Limb (tissue), 2 donors: ENCODE data around the gene MLYCD.

ENCODE experiments used
- DNase-seq, 2 donors: peaks; one replicate each; pipeline ENCODE4 v3.0.0-alpha.2; 2016; ENCODE audit errors: extremely low spot score in 2 of 2

Gene MLYCD

DNA sequence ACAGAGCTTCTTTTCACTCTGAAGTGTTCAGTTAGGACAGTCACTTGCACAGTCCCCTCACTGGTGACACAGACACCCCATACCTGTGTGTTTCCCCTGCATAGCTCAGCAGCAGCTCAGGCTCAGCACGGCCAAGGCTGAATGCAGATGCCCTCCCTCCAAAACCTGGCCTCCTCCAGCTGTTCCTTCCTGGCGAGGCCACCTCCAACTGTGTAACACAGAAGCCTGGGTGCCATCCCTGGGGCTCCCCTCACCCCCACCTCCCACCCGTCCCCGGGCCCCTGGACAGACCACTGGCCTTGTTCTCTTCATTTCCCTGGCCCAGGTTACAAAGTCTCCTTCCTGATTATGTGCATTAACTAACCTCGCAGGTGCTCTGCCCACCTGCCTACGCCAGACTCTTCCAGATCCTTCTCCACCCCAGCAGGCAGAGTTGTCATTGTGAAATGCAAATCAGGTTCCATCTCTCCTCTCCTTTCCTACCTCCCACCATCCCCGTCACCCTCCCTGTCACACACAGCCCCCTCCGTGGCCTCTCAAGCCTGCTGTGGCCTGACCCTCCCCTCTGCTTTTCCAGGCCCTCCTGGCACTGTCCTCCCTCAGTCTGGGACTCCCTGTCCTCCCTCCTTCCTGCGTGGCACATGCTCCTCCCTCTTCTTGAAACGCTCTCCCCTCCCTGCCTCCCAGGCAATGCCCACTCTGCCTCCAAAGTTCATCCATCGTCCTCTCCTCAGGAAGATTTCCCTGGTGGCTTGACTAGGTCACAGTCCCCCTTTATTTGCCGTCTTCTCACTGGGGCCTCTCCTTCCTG, 26.4 kb downstream of the MLYCD start:
- DNase-seq: no peak

DNA sequence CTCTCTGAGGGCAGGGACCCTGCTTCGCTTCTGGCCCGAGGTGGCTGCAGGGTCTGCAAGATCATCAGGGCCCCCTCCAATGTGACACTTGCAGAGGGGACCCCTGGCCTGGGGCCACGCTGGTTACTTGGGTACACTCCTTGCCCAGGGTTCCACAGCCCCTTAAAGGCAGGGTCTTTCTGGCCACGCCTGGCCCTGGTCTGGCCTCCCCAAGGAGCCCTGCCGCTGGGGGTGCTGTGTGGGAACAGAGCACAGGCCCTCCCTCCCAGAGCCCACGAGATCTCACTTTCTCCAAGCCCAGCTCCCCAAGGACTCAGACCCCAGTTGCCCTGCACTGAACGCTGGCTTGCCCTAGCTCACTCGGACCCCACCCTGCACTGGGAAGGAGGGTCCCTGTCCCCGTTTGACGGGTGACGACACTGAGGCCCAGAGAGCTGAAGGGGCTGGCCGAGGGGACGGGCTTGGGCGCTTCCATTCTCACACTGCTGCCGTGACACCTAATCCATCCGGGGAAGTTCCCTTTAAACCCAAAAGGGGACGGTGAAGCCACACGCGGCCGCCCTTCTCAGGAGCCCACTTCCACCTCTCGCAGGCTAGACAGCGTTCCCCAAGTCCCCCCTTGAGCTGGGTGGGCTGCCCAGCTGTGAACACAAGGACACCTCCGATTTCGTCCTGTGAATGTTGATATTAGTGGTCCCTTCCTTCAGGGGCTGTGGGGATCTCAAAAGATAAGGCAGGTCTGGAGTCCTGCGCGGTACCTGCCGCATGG, 27.2 kb downstream of the MLYCD start:
- no peak for DNase-seq

DNA sequence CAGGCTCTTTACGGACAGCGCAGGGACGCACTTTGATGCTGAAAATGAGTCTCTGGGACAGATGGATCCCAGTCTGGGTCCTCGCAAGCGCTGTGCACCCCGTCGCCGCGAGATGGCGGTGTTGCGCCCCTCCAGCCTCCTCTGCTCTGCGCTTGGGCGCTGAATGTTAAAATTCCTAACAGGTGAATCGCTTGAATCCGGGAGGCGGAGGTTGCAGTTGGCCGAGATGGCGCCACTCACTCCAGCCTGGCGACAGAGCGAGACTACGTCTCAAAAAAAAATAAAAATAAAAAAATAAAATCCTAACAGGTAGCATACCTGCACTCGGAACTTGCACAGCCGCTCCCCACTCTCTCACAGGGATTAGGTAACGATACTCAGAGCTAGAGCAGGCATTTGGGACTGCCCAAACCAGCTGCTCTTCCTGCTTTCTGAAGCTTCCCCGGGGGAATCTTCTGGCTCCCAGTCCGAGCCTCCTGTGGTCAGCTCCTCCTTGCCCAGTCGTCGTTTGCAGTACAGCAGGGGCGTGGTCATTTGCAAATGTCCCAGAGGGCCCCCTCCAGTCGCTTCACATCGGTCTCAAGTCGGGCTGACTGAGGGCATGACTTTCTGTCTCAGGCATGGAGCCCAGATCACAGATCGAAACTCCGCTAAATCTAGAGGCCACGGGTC, 27.9 kb downstream of the MLYCD start:
- DNase-seq: peak; percentile 54 to 87

DNA sequence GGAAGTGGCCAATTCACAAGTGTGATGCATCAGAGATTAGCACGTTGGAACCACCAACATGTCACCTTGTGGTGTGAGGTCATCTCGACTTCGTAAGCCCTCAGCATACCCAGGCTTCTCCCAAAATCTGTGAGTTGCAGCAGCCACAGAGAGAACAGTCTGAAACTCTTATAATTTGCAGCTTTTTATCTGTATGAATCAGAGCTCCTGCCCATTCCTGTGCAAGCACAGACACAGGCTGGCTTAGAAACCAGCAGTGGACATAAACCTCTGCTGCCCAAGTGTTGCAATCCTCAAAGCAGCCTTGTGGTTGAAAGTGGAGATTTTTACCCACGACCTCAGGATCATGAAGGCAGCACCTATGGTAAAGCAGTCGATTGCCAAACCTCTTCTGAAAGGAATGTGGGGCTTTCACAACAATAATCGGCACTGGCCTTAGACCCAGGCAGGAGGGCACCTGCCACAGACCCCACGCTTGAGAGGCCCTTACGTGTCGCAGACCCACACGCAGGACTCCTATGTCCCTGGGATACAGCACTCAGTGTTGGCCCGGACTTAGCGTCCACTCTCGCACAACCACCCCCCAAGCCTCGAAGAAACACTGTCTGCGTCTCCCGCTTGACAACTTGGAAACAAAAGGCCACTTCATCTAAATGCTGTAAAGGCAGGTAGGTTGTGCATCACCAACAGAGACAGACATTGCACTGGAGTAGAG, 29.6 kb downstream of the MLYCD start:
- DNase-seq: no peak

DNA sequence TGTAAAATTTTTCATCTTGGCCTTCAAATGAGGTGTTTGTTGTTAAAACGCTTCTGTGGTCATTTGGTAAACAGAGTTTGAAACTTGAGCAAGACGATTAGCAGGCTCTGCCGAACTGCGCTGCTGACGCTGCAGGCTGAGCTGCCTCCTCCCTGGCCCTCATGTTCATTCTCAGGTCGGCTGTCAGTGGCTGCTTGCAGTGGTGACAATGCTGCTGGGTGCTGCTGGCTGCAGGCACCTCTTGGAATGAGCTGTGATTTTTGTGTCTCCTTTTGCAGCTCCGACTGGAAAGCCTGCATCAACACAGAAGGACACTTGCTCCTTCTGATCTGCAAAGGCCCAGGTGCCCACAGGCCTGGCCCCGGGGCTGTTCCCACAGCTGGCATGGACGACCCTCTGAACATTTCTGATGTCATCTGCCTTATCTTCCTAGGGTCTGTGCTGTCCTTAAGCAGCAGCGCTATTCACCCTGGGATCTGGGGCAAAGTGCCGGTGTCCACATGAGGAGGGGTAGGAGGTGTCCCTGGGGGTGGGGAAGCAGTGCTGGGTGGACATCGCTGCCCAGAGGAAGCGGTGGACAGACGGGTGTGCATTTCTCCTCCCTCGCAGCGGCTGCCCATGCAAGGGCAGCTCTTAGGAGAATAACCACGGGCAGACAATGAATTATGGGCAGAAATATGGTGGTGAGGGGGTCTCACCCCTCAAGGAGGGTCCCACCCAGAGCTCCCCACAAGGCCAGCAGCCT, 31.1 kb downstream of the MLYCD start:
- DNase-seq: no peak

DNA sequence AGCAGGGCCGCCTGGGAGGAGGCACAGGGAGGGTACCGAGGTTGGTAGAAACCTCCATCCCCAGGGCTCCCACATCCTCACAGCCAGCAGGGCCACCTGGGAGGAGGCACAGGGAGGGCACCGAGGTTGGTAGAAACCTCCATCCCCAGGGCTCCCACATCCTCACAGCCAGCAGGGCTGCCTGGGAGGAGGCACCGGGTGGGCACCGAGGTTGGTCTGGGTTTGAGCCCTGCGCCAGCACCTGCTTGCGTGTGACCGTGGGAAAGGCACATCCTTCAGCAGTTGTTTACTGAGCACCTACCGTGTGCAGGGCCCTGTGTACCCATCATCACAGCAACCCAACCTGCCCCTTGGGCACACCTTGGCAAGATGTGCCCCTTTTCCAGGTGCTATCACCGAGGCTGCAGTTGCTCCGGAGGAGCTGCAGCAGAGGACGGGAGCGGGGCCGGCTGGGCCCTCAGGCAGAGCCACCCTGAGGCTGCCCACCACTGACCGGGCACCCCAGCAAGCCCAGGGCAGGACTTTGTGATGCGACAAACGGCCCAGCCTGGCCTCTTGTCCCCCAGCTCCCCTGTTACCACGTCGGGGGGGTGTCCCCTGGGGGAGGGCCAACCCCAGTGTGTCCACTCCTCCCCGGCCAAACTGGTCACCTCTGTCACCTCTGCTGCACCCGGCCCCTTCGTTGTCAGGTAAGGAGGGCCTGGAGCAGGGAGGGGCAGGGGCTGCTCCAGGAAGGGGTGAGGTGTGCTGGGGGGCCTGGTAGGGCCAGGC, 32.0 kb downstream of the MLYCD start:
- no peak for DNase-seq

DNA sequence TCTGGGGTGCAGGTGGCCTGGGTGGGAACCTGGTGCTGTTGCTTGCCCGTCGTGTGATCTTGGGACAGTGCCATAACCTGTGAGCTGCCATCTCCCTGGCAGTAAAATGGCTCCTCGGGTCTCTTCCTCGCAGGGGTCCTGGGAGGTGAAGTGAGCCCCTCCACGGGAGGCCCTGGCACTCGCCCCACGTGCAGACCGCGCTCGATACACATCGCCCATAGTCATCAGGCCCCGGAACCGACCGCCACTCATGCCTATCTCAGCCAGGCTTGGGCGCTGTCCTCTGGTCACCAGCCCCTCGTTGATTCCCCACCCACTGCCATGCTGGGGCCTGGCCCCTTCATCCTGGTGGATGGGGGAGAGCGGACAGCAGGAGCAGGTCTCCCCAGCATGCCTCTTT, 32.6 kb downstream of the MLYCD start:
- no peak for DNase-seq

DNA sequence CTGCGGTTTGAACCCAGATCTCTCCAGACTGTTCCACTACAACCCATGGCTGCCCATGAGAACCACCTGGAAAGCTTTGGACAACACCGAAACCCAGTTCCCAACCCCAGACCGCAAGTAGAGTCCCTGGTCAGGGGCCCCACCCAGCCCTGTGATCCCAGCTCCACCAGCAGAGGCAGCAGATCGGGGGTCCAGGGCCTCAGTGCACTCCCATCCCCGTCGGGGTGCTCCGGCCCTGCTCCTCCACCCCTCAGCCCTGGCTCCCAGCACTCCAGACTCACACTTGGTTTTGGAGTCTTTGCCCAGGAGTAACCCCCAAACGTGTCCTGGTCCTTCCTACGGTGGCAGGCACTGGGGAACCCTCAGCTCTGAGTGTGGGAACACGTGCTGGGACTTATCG, 33.4 kb downstream of the MLYCD start:
- no peak for DNase-seq

DNA sequence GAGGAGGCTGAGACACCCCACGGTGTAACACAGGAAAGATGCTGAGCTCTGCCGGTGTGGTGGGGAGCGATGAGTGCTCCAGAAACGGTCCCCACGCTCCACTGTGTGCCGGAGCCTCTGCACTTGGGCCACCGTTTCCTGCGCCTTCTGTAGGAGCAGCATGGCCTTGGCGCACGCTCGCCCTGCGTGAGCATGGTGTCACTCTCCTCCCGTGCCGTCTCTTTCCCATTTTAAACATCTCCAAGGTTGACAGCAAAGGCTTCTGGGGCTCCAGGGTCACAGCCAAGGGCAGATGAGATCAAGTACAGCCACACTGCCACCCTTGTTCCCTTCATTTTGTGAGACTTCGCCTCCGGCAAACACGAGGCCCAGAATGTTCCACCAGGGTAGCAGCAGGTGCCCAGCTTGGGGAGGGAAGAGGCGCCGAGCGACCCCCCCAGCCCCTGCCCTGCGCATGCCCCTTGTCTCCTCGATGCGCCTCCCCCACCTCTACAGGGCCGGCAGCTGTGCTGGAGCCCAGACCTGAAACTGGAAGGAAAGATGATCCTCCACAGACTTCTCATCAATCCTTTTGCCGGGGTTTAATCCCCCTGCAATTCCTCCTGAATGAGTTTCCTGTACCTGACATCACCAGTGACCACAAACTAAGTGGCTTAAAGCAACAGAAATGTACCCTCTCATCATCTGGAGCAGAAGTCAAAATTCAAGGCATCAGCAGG, 34.2 kb downstream of the MLYCD start:
- no peak for DNase-seq

DNA sequence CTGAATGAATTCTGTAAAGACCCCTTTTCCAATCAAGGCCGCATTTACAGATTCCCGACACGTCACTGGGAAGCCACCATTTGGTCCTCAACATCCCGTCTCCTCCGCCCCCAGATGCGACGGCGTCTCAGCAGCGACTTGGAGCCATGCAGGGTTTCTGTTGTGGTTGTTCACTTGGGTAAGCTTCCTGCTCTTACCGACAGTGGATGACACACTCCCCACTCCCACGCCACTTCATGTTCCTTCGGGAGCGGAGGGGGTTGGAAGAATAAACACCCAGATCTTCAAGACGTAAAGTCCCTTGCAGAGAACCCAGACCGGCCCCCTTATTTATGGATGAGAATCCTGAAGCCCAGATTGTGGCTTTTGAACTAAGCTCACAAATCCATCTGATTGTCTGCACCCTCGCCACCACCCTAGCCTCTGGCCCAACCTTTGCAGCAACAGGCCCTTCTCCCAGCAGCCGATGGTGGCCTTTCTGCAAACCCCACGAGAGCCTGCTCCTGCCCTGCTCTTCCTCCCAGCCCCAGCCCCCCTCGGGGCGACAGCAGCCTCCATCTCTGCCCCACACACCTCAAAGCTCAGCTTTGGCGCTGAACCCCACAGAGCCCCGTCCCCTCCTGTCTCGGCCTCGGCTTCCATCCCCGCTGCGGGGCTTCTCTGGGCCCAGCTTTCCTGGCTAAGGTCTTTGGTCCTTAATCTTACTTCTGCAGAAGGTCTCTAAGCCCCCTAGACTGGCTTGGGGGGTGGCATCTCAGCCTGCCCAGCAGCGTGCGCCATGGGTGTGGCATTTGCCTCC, 35.2 kb downstream of the MLYCD start:
- no peak for DNase-seq

DNA sequence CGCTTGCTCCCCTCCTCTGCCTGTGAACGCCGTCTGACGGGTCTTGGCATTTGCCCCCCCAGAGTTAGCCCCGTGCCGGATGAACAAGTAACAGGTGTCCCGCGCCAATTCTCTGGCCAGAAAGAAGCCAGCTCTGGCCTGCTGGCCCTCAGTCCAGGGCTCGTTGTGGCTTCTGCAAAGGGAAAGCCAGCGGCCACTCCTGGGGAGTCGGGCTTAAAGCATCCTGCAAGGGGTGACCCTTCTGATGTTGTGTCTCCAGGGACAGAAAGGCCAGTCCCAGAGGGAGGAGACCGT, 35.7 kb downstream of the MLYCD start:
- no peak for DNase-seq

DNA sequence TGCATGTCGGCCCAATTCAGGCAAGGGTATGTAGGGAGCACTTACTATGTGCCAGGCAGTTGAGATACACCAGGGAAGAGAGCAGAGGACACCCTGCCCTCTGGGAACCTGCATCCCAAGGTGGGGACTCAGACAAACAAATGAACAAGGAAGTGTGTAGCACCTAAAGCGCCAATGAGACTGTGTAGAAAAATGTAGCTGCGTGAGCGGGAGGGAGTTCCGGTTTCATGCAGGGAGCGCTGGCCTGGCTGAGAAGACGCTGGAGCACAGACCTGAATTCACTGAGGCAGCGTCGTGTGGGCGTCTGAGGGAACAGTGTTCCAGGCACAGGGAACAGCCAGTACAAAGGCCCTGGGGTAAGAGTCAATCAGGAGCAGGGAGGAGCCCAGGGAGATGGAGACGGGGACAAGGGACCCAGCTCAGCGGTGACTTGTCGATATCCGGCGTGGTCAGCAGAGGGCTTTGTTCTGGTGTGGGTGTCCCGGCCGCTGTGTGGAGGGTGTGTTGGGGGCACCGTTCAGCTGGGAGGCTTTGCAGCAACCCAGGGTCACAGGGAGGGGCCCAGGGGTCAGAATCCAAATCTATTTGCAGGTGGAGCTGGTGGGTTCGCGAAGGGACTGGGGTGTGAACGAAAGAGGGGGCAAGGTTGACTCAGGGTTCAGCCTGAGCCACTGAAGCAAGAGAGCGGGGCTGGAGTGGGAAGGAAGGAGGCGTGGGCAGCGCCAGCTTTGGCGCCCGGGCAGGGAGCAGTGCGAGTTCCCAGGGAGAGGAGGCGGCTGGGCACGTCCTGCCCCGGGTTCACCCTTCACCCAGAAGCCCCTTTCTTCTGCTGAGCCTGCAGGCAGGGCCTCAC, 36.3 kb downstream of the MLYCD start:
- no peak for DNase-seq

DNA sequence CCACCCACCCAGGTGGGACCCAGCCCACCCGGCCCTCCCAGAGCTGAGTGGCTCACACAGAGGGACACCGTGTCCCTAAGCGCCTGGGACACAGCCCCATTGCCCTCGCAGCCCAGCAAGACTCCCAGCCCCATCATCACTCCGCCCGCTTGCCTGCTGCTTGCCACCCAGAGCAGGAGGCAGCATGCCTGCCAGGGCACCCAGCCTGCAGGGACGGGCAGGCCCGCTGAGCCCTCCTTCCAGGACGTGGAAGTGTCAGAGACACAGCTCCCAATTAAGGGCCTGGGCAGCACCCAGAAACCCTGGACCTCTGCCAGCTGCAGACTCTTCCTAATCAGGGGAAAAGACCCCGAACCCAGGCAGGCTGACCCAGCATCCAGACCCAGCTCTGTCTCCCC, 36.9 kb downstream of the MLYCD start:
- no peak for DNase-seq

DNA sequence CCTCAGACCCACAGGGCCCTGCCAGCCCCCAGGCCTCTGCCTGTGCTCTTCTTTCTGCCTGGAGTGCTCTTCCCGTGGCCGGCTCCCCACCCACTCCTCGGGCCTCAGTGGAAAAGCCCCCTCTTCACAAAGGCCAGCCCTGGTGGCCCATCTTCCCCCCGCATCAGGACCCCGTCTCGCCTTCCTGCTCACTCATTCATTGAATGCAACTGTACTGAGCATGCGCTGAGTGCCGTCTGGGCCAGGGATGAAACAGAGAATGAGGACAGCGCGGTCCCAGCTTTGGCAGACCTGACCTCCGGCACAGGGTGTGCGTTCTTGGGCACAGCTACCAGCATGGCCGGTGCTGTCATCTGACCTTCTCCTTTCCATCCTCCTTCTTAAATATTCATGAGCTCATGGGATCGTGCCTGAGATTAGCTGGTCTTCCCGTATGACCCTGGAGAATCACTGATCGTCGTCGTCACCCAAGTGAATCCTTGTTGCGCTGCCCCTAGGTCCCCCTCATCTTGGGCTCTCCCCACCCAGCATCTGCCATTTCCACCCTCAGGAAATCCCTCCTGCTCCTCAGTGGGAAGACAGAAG, 37.8 kb downstream of the MLYCD start:
- no peak for DNase-seq

DNA sequence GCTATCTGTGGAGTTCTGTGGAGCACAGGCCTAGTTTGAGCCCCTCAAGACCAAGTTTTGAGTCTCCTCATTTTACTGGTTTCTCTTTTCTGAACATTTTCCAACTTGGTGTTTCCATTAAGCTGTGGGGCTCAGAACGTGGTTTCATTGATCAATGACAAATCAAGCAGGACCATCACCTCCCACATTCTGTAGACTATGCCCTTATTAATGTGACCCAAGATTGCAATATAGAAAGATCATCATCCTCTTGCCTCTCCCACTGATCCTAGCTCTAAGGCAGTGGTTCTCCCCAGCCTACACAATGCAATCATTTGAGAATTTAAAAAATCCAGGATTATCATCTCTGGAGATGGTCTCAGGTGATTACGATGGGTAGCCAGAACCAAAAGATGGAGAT, 38.4 kb downstream of the MLYCD start:
- no peak for DNase-seq

DNA sequence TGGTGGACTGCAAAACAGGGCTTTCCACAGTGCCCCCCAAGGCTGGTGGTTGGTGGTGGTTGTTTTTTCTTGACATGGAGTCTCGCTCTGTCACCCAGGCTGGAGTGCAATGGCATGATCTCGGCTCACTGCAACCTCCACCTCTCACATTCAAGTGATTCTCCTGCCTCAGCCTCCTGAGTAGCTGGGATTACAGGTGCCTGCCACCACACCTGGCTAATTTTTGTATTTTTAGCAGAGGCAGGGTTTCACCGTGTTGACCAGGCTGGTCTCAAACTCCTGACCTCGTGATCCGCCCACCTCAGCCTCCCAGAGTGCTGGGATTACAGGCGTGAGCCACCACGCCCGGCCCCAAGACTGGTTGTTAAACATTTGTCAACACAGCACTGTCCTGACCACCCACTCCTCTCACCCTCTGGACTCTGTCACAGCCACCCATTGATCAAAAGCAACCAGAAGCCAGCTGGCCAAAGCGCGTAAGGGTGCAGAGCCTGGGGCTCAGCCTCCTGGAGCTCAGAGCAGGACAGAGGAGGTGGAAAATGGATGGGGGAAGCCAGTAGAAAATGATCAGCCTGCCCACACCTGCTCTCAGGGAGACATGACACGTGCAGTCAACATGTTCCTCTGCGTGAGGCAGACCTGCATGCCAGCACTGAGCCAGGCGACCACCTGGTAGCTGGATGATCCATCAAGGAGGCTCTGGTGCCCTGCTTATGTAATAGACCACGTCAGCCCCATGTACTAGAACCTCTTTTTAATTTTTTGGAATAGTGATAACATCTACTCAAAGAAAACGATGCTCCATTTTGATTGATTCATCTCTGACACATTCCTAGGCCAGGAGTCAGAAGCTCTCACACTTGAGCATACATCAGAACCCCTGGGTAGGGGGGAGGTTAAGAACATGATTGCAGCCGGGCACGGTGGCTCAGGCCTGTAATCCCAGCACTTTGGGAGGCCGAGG, 39.3 kb downstream of the MLYCD start:
- no peak for DNase-seq
